BJ (cell line): ENCODE results near the gene SLMAP. TPM values are rescaled to one million over a fixed set of nuclear protein-coding genes. Genes with fewer than 3 reads are reported as not detected.

ENCODE experiments used
- CTCF ChIA-PET: fragments of 350-600 bp; formaldehyde crosslinking; extraction: SDS; loops from one replicate; lab custom pipeline; 2021; ENCODE audit warnings: antibody characterized with exemption, inconsistent platforms; lab: Yijun Ruan, JAX
- POLR2A ChIA-PET: fragments of 300-600 bp; sonication (Branson Sonifier 250); formaldehyde crosslinking; extraction: SDS; loops from one replicate; lab custom pipeline; 2021; ENCODE audit warnings: antibody characterized with exemption; lab: Charles Lee
- DNase-seq: peaks from one replicate; pipeline ENCODE4 v3.0.0-alpha.2; 2011; ENCODE audit warnings: low read depth
- H3K27me3 ChIP-seq: 2 replicates; pipeline ENCODE4 v1.6.0; 2011; ENCODE audit warnings: low read length; ENCODE audit not compliant: control insufficient read depth, insufficient read depth
- H3K36me3 ChIP-seq: 2 replicates; pipeline ENCODE4 v1.5.1; 2011; ENCODE audit warnings: low read length; ENCODE audit not compliant: control insufficient read depth, insufficient read depth
- H3K4me3 ChIP-seq: 2 replicates; pipeline ENCODE4 v1.5.1; 2011; ENCODE audit warnings: low read depth, mild to moderate bottlenecking, control low read depth, low read length
- CTCF ChIP-seq: IDR thresholded peaks from 2 replicates; pipeline ENCODE4 v1.5.1; 2011; ENCODE audit warnings: low read depth, mild to moderate bottlenecking, control low read depth, inconsistent platforms, low read length, moderate library complexity; ENCODE audit not compliant: insufficient read depth
- polyA plus RNA-seq: library from polyadenylated mRNA; depleted of rRNA; stranded (reverse); fragments of >200 nt; gene quantifications from 2 replicates; pipeline ENCODE4 v1.2.3, GENCODE V29; 2011

Gene SLMAP
- polyA plus RNA-seq, 1 experiment, result 24.1 TPM

- peak; percentile 27 for DNase-seq
- CTCF ChIA-PET, result interaction anchor here (0.6 kb wide), 1 partner anchor 167 kb away, joined by 3 read pairs; no protein-coding TSS in a partner anchor
These were observed 171.8 kb downstream of the SLMAP start for GRCh38 chr3:57927916-57928315.

GRCh38 chr3:57928511-57928910 is 172.4 kb downstream of the SLMAP start:
- Histone ChIP-seq H3K27me3 (no peaks in the 10 kb centered on the region), H3K36me3 (peaks cover 7% of the 10 kb centered on the region), H3K4me3 (no peak overlapping the region)
- POLR2A ChIA-PET, result interaction anchor here (0.6 kb wide), 1 partner anchor 89 kb away, joined by 17 read pairs; no protein-coding TSS in a partner anchor
- CTCF ChIA-PET, result interaction anchor here (1.0 kb wide), 1 partner anchor 15 kb away, joined by 3 read pairs; no protein-coding TSS in a partner anchor
- no peak for TF ChIP-seq CTCF
- no peak for DNase-seq

More at GRCh38 chr3:57927916-57928315, 171.8 kb downstream of the SLMAP start:
- POLR2A ChIA-PET, result no interaction called here
- Histone ChIP-seq H3K4me3 (no peak overlapping the region), H3K36me3 (peaks cover 8% of the 10 kb centered on the region), H3K27me3 (no peaks in the 10 kb centered on the region)
- TF ChIP-seq CTCF, result no peak

- Histone ChIP-seq H3K4me3 (no peak overlapping the region), H3K27me3 (no peaks in the 10 kb centered on the region), H3K36me3 (0 out of 2 replicates have a peak, but pooled peaks cover 5% of the 10 kb centered on the region)
- ChIA-PET CTCF (no interaction called here), POLR2A (no interaction called here)
- no peak for DNase-seq
- TF ChIP-seq CTCF, result no peak
These were observed 173.9 kb downstream of the SLMAP start for GRCh38 chr3:57929988-57930387.

GRCh38 chr3:57933602-57934001 is 177.5 kb downstream of the SLMAP start:
- H3K4me3 ChIP-seq, result no peak overlapping the region
- POLR2A ChIA-PET, result no interaction called here
- CTCF ChIA-PET, result interaction anchor here (0.8 kb wide), 1 partner anchor 9 kb away, joined by 3 read pairs; no protein-coding TSS in a partner anchor
- H3K36me3 ChIP-seq, result 0 out of 2 replicates have a peak, but pooled peaks cover 4% of the 10 kb centered on the region
- H3K27me3 ChIP-seq, result no peaks in the 10 kb centered on the region
- TF ChIP-seq CTCF, result no peak
- DNase-seq, result no peak

GRCh38 chr3:57934373-57934772 is 178.3 kb downstream of the SLMAP start:
- DNase-seq, result no peak
- H3K27me3 ChIP-seq, result no peaks in the 10 kb centered on the region
- ChIA-PET CTCF (no interaction called here), POLR2A (no interaction called here)
- H3K36me3 ChIP-seq, result 0 out of 2 replicates have a peak, but pooled peaks cover 4% of the 10 kb centered on the region
- TF ChIP-seq CTCF, result no peak
- no peak overlapping the region for H3K4me3 ChIP-seq
